ES-I3 (cell line): ENCODE measurements around the gene NKAIN2.
"Not testable (repeated sequence)": the region's sequence is repeated elsewhere in the genome, so short reads cannot be mapped to it uniquely, and the experiment has no call there.

ENCODE experiments used
- H3K36me3 ChIP-seq: 2 replicates; pipeline ENCODE4 v1.6.1; 2013; ENCODE audit warnings: mild to moderate bottlenecking, low read length, control low read depth, moderate library complexity; ENCODE audit not compliant: insufficient read depth
- H3K4me1 ChIP-seq: 2 replicates; pipeline ENCODE4 v1.6.1; 2013; ENCODE audit warnings: mild to moderate bottlenecking, control low read depth, low read length; ENCODE audit not compliant: insufficient read depth
- H3K9ac ChIP-seq: 2 replicates; pipeline ENCODE4 v1.6.1; 2013; ENCODE audit warnings: low read depth, mild to moderate bottlenecking, low read length, moderate library complexity
- H3K9me3 ChIP-seq: 2 replicates; pipeline ENCODE4 v1.6.1; 2013; ENCODE audit warnings: mild to moderate bottlenecking, low read length, moderate library complexity; ENCODE audit not compliant: control insufficient read depth, insufficient read depth

The NKAIN2 gene

GRCh38 chr6:123989918-123990317 lies 186.3 kb downstream of the NKAIN2 start:
- not testable (repeated sequence) for H3K9me3 ChIP-seq, H3K4me1 ChIP-seq, H3K36me3 ChIP-seq, H3K9ac ChIP-seq

- Histone ChIP-seq H3K36me3 (no peaks in the 10 kb centered on the region), H3K4me1 (no peaks in the 10 kb centered on the region), H3K9ac (no peak overlapping the region), H3K9me3 (no peaks in the 10 kb centered on the region)
Observed at GRCh38 chr6:123990376-123990775, 186.7 kb downstream of the NKAIN2 start.

- no peaks in the 10 kb centered on the region for H3K36me3 ChIP-seq
- H3K4me1 ChIP-seq, result no peaks in the 10 kb centered on the region
- H3K9me3 ChIP-seq, result no peaks in the 10 kb centered on the region
- H3K9ac ChIP-seq, result no peak overlapping the region
Observed at GRCh38 chr6:123994168-123994567, 190.5 kb downstream of the NKAIN2 start.

- Histone ChIP-seq H3K36me3 (no peaks in the 10 kb centered on the region), H3K9ac (no peak overlapping the region), H3K9me3 (no peaks in the 10 kb centered on the region), H3K4me1 (no peaks in the 10 kb centered on the region)
Observed at GRCh38 chr6:123994891-123995635, 191.4 kb downstream of the NKAIN2 start.

GRCh38 chr6:123997223-123997622 lies 193.6 kb downstream of the NKAIN2 start:
- no peaks in the 10 kb centered on the region for H3K36me3 ChIP-seq
- no peaks in the 10 kb centered on the region for H3K9me3 ChIP-seq
- no peaks in the 10 kb centered on the region for H3K4me1 ChIP-seq
- H3K9ac ChIP-seq, result no peak overlapping the region

GRCh38 chr6:124002377-124003081 lies 198.9 kb downstream of the NKAIN2 start:
- Histone ChIP-seq H3K36me3 (no peaks in the 10 kb centered on the region), H3K4me1 (no peaks in the 10 kb centered on the region), H3K9ac (no peak overlapping the region), H3K9me3 (no peaks in the 10 kb centered on the region)

GRCh38 chr6:124007266-124007665 lies 203.6 kb downstream of the NKAIN2 start:
- H3K36me3 ChIP-seq, result no peaks in the 10 kb centered on the region
- H3K4me1 ChIP-seq, result no peaks in the 10 kb centered on the region
- no peaks in the 10 kb centered on the region for H3K9me3 ChIP-seq
- H3K9ac ChIP-seq, result no peak overlapping the region

- no peaks in the 10 kb centered on the region for H3K9me3 ChIP-seq
- H3K4me1 ChIP-seq, result no peaks in the 10 kb centered on the region
- no peak overlapping the region for H3K9ac ChIP-seq
- no peaks in the 10 kb centered on the region for H3K36me3 ChIP-seq
Observed at GRCh38 chr6:124008000-124008987, 204.6 kb downstream of the NKAIN2 start.

GRCh38 chr6:124008988-124009765 lies 205.5 kb downstream of the NKAIN2 start:
- no peak overlapping the region for H3K9ac ChIP-seq
- H3K9me3 ChIP-seq, result no peaks in the 10 kb centered on the region

GRCh38 chr6:124010574-124010973 lies 206.9 kb downstream of the NKAIN2 start:
- Histone ChIP-seq H3K4me1 (no peaks in the 10 kb centered on the region), H3K9me3 (no peaks in the 10 kb centered on the region), H3K36me3 (no peaks in the 10 kb centered on the region), H3K9ac (no peak overlapping the region)

More at GRCh38 chr6:124008988-124009765, 205.5 kb downstream of the NKAIN2 start:
- H3K4me1 ChIP-seq, result no peaks in the 10 kb centered on the region
- H3K36me3 ChIP-seq, result no peaks in the 10 kb centered on the region

- Histone ChIP-seq H3K4me1 (no peaks in the 10 kb centered on the region), H3K36me3 (no peaks in the 10 kb centered on the region)
Observed at GRCh38 chr6:124011180-124011579, 207.5 kb downstream of the NKAIN2 start.

GRCh38 chr6:124022051-124022450 lies 218.4 kb downstream of the NKAIN2 start:
- not testable (repeated sequence) for H3K9ac ChIP-seq, H3K36me3 ChIP-seq, H3K9me3 ChIP-seq, H3K4me1 ChIP-seq

More at GRCh38 chr6:124011180-124011579, 207.5 kb downstream of the NKAIN2 start:
- Histone ChIP-seq H3K9ac (no peak overlapping the region), H3K9me3 (no peaks in the 10 kb centered on the region)

GRCh38 chr6:124022641-124023040 lies 219.0 kb downstream of the NKAIN2 start:
- Histone ChIP-seq H3K9ac (no peak overlapping the region), H3K36me3 (no peaks in the 10 kb centered on the region), H3K4me1 (no peaks in the 10 kb centered on the region), H3K9me3 (no peaks in the 10 kb centered on the region)

GRCh38 chr6:124026694-124027093 lies 223.0 kb downstream of the NKAIN2 start:
- H3K4me1 ChIP-seq, result no peaks in the 10 kb centered on the region
- H3K36me3 ChIP-seq, result no peaks in the 10 kb centered on the region
- H3K9me3 ChIP-seq, result no peaks in the 10 kb centered on the region
- no peak overlapping the region for H3K9ac ChIP-seq
